ENCODE data around the gene USP44.

- TF ChIP-seq CTCF (IDR thresholded peaks at IDR 0.05) (no peak), POLR2A (IDR thresholded peaks at IDR 0.05) (no peak)
Observed at GRCh38 chr12:95529693-95530225, 21.5 kb downstream of the USP44 start.
